GM20000 (cell line): ENCODE data around the gene CENPP.

Experiments used
- DNase-seq: peaks from one replicate; pipeline ENCODE4 v3.0.0; 2012; ENCODE audit warnings: low spot score
- CTCF ChIP-seq: IDR thresholded peaks from 2 replicates; pipeline ENCODE4 v1.5.1; 2012; ENCODE audit warnings: mild to moderate bottlenecking, control low read depth; ENCODE audit errors: extremely low read depth, missing control alignments

Gene CENPP

GRCh38 chr9:92666912-92667532 lies 341.3 kb downstream of the CENPP start:
- no peak for TF ChIP-seq CTCF
- DNase-seq = no peak

- no peak for TF ChIP-seq CTCF
Measured at GRCh38 chr9:92668746-92669526, 343.2 kb downstream of the CENPP start.

GRCh38 chr9:92669527-92669889 lies 343.8 kb downstream of the CENPP start:
- DNase-seq = peak; percentile 67
- TF ChIP-seq CTCF = no peak

More at GRCh38 chr9:92668746-92669526, 343.2 kb downstream of the CENPP start:
- DNase-seq = peak; percentile 57
